Parathyroid adenoma (tissue), 2 donors: ENCODE results near the gene MESP1.

Source experiments
- H2AFZ ChIP-seq: fragments of 300-600 bp; sonication (generic); one replicate; pipeline ENCODE4 v1.7.0; 2017; ENCODE audit warnings: antibody characterized with exemption, mild to moderate bottlenecking
- H3K27ac ChIP-seq: fragments of 300-600 bp; sonication (generic); one replicate; pipeline ENCODE4 v1.7.0; 2017
- H3K27me3 ChIP-seq: fragments of 300-600 bp; sonication (generic); one replicate; pipeline ENCODE4 v1.7.0; 2017; ENCODE audit warnings: low read length; ENCODE audit not compliant: control insufficient read depth, insufficient read depth
- H3K36me3 ChIP-seq: fragments of 300-600 bp; sonication (generic); one replicate; pipeline ENCODE4 v1.7.0; 2017; ENCODE audit warnings: low read length; ENCODE audit not compliant: control insufficient read depth, insufficient read depth
- H3K4me1 ChIP-seq: fragments of 300-600 bp; sonication (generic); one replicate; pipeline ENCODE4 v1.7.0; 2017; ENCODE audit warnings: control low read depth
- H3K4me2 ChIP-seq: fragments of 300-600 bp; sonication (generic); one replicate; pipeline ENCODE4 v1.7.0; 2017; ENCODE audit warnings: low read length
- H3K4me3 ChIP-seq: fragments of 300-600 bp; sonication (generic); one replicate; pipeline ENCODE4 v1.7.0; 2017; ENCODE audit warnings: low read depth, low read length
- H3K79me2 ChIP-seq: fragments of 300-600 bp; sonication (generic); one replicate; pipeline ENCODE4 v1.7.0; 2017; ENCODE audit warnings: control low read depth
- H3K9ac ChIP-seq: fragments of 300-600 bp; sonication (generic); one replicate; pipeline ENCODE4 v1.7.0; 2017; ENCODE audit warnings: mild to moderate bottlenecking
- H3K9me3 ChIP-seq: fragments of 300-600 bp; sonication (generic); one replicate; pipeline ENCODE4 v1.7.0; 2017; ENCODE audit warnings: low read length; ENCODE audit not compliant: control insufficient read depth
- CTCF ChIP-seq: fragments of 300-600 bp; sonication (generic); IDR thresholded peaks from one replicate; pipeline ENCODE4 v1.7.0; 2017; ENCODE audit warnings: antibody characterized with exemption, mild to moderate bottlenecking
- donor health status: primary hyperparathyroidism.

Gene MESP1

GRCh38 chr15:89760303-89761008 lies 9.4 kb upstream of the MESP1 start:
- TF ChIP-seq CTCF = peak; percentile 83
- H3K36me3 ChIP-seq = no peaks in the 10 kb centered on the region
- H3K4me1 ChIP-seq = no peaks in the 10 kb centered on the region
- H3K9me3 ChIP-seq = no peaks in the 10 kb centered on the region
- H2AFZ ChIP-seq = no peak overlapping the region
- no peaks in the 10 kb centered on the region for H3K27me3 ChIP-seq
- no peak overlapping the region for H3K4me2 ChIP-seq
- no peak overlapping the region for H3K9ac ChIP-seq
- H3K27ac ChIP-seq = no peak overlapping the region
- no peak overlapping the region for H3K4me3 ChIP-seq
- no peaks in the 10 kb centered on the region for H3K79me2 ChIP-seq

- Histone ChIP-seq H3K4me2 (no peak overlapping the region), H3K79me2 (no peaks in the 10 kb centered on the region), H3K9ac (no peak overlapping the region), H3K27ac (no peak overlapping the region), H3K4me3 (no peak overlapping the region), H3K9me3 (no peaks in the 10 kb centered on the region), H3K4me1 (no peaks in the 10 kb centered on the region), H3K36me3 (no peaks in the 10 kb centered on the region), H3K27me3 (no peaks in the 10 kb centered on the region), H2AFZ (no peak overlapping the region)
- TF ChIP-seq CTCF = no peak
Observed at GRCh38 chr15:89759835-89760234, 8.8 kb upstream of the MESP1 start.

- Histone ChIP-seq H3K27me3 (no peaks in the 10 kb centered on the region), H2AFZ (no peak overlapping the region), H3K79me2 (no peaks in the 10 kb centered on the region), H3K9me3 (no peaks in the 10 kb centered on the region), H3K4me1 (no peaks in the 10 kb centered on the region), H3K36me3 (no peaks in the 10 kb centered on the region), H3K9ac (no peak overlapping the region), H3K4me2 (no peak overlapping the region), H3K4me3 (no peak overlapping the region), H3K27ac (no peak overlapping the region)
- TF ChIP-seq CTCF = no peak
Observed at GRCh38 chr15:89758981-89759380, 7.9 kb upstream of the MESP1 start.

- H3K27me3 ChIP-seq = no peaks in the 10 kb centered on the region
- H3K4me1 ChIP-seq = no peaks in the 10 kb centered on the region
- H3K9ac ChIP-seq = no peak overlapping the region
Observed at GRCh38 chr15:89758283-89758682, 7.2 kb upstream of the MESP1 start.

More at GRCh38 chr15:89758283-89758682, 7.2 kb upstream of the MESP1 start:
- Histone ChIP-seq H3K36me3 (no peaks in the 10 kb centered on the region), H2AFZ (no peak overlapping the region), H3K27ac (no peak overlapping the region), H3K9me3 (no peaks in the 10 kb centered on the region), H3K4me2 (no peak overlapping the region), H3K4me3 (no peak overlapping the region), H3K79me2 (no peaks in the 10 kb centered on the region)
- no peak for TF ChIP-seq CTCF
